Uterus (tissue), 2 donors: ENCODE data around the gene ARHGEF40.

Experiments used
- CTCF ChIP-seq, 4 experiments: fragments of 200-600 bp in 2 of 4; fragments of 450-650 bp in 2 of 4; sonication (generic) in 2 of 4; IDR thresholded peaks; one replicate each; pipeline ENCODE4 v1.5.1; 2016 to 2019; ENCODE audit warnings: antibody characterized with exemption in 4 of 4, mild to moderate bottlenecking in 2 of 4, moderate library complexity in 1 of 4
- POLR2A ChIP-seq, 2 donors: fragments of 450-650 bp; IDR thresholded peaks; one replicate each; pipeline ENCODE4 v1.6.1; 2016; ENCODE audit warnings: antibody characterized with exemption in 2 of 2, mild to moderate bottlenecking in 1 of 2, moderate library complexity in 1 of 2

- TF ChIP-seq CTCF (IDR thresholded peaks at IDR 0.05) (no peak), POLR2A (IDR thresholded peaks at IDR 0.05) (no peak)
Observed at GRCh38 chr14:21043974-21044618, 26.0 kb upstream of the ARHGEF40 start.
